Right atrium auricular region (tissue), 2 donors: ENCODE measurements around the gene MBD5. TPM values are rescaled to one million over a fixed set of nuclear protein-coding genes. Genes with fewer than 3 reads are reported as not detected.

ENCODE experiments used
- DNase-seq: peaks from one replicate; pipeline ENCODE4 v3.0.0-alpha.2; 2019; ENCODE audit warnings: low spot score
- H3K27ac ChIP-seq, 2 donors: fragments of 200-600 bp; sonication (generic); 1 replicate in 1 of 2; 2 replicates in 1 of 2; pipeline ENCODE4 v1.5.1; 2016 to 2019
- H3K27me3 ChIP-seq, 2 donors: fragments of 200-600 bp; sonication (generic); one replicate each; pipeline versions ENCODE4 v1.5.1 to v1.6.0; 2017 to 2019
- H3K36me3 ChIP-seq: fragments of 200-600 bp; sonication (generic); one replicate; pipeline ENCODE4 v1.5.1; 2016
- H3K4me1 ChIP-seq, 2 donors: fragments of 200-600 bp; sonication (generic); one replicate each; pipeline versions ENCODE4 v1.5.1 to v1.6.0; 2017 to 2019
- H3K4me3 ChIP-seq, 2 donors: fragments of 200-600 bp; sonication (generic); 1 replicate in 1 of 2; 2 replicates in 1 of 2; pipeline ENCODE4 v1.5.1; 2017 to 2019; ENCODE audit warnings: mild to moderate bottlenecking in 1 of 2, moderate library complexity in 1 of 2
- H3K9me3 ChIP-seq, 2 donors: fragments of 200-600 bp; sonication (generic); one replicate each; pipeline ENCODE4 v1.5.1; 2019
- CTCF ChIP-seq, 2 donors: fragments of 200-600 bp; sonication (generic); IDR thresholded peaks; one replicate each; pipeline ENCODE4 v1.5.1; 2019; ENCODE audit warnings: antibody characterized with exemption in 2 of 2
- total RNA-seq, 2 donors: library from RNA; depleted of rRNA; stranded (reverse); fragments of >200 nt; gene quantifications; one replicate each; pipeline ENCODE4 v1.1.0, GENCODE V29; 2016

The MBD5 gene
- total RNA-seq, 2 donors from 2014 or later = 14.5 to 22.8 TPM

DNA sequence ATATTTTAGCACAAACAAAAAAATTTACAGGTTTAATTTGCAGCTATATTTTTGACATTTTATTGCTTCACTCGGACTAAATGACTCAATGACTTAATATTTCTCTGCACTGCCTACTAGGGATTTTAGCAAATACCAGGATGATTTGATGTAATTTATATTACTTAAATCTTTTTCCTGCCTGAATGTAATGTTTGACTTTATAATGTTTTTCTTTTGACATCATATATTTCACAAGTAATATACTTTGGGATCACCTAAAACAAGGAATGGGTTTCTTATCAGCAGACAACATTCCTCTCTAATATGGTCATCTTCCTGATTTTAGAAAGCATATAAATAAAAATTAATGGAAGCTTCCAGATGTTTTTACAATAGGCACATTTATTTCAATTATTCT, 370.4 kb downstream of the MBD5 start:
- H3K9me3 ChIP-seq = no peaks in the 10 kb centered on the region
- no peak overlapping the region for H3K4me3 ChIP-seq
- DNase-seq = no peak
- no peak overlapping the region for H3K27ac ChIP-seq
- H3K4me1 ChIP-seq = no peaks in the 10 kb centered on the region
- no peak for TF ChIP-seq CTCF (IDR thresholded peaks at IDR 0.05)
- H3K36me3 ChIP-seq = no peaks in the 10 kb centered on the region
- no peaks in the 10 kb centered on the region for H3K27me3 ChIP-seq

- no peak for DNase-seq
- H3K36me3 ChIP-seq = no peaks in the 10 kb centered on the region
- H3K27me3 ChIP-seq = no peaks in the 10 kb centered on the region
- no peaks in the 10 kb centered on the region for H3K4me1 ChIP-seq
- H3K9me3 ChIP-seq = no peaks in the 10 kb centered on the region
- no peak overlapping the region for H3K4me3 ChIP-seq
- H3K27ac ChIP-seq = no peak overlapping the region
- TF ChIP-seq CTCF (IDR thresholded peaks at IDR 0.05) = no peak
These were observed 381.9 kb downstream of the MBD5 start for GRCh38 chr2:148402786-148403185.

DNA sequence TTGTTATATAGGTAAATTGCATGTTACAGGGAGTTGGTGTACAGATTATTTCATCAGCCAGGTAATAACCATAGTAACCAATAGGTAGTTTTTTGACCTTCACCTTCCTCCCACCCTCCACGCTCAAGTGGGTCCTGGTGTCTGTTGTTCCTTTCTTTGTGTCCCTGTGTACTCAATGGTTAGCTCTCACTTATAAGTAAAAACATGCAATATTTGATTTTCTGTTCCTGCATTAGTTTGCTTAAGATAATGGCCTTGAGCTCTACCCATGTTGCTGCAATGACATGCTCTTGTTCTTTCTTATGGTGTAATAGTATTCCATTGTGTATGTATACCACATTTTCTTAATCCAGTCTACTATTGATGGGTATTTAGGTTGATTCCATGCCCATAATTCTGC, 390.0 kb downstream of the MBD5 start:
- Histone ChIP-seq H3K9me3 (peaks cover 0 to 22% of the 10 kb centered on the region in 2 donors), H3K4me3 (no peak overlapping the region), H3K27me3 (no peaks in the 10 kb centered on the region), H3K36me3 (no peaks in the 10 kb centered on the region), H3K4me1 (no peaks in the 10 kb centered on the region), H3K27ac (no peak overlapping the region)
- no peak for TF ChIP-seq CTCF (IDR thresholded peaks at IDR 0.05)
- no peak for DNase-seq

GRCh38 chr2:148416248-148416647, 395.4 kb downstream of the MBD5 start:
- Histone ChIP-seq H3K4me3 (no peak overlapping the region), H3K9me3 (peaks cover 0 to 22% of the 10 kb centered on the region in 2 donors), H3K36me3 (no peaks in the 10 kb centered on the region), H3K27ac (no peak overlapping the region), H3K4me1 (no peaks in the 10 kb centered on the region), H3K27me3 (no peaks in the 10 kb centered on the region)
- no peak for TF ChIP-seq CTCF (IDR thresholded peaks at IDR 0.05)
- no peak for DNase-seq

DNA sequence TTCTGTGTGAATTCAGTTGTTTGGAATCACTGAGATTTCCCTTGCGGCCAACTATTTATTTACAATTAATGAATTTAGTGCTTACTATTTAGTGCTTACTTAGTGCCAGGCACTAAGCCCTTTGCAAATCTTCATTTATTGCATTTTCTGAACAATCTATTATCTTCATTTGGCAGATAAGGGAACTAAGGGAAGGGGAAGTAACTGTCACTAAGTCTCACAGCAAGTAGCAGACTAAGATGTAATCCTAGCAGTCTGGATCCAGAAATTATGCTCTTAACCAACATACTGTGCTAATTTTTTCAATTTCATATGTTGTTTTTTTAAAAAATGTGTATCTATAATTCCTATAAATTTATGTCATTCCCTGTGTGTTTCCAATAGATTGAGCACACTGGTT, 409.2 kb downstream of the MBD5 start:
- DNase-seq = no peak
- no peaks in the 10 kb centered on the region for H3K9me3 ChIP-seq
- no peak overlapping the region for H3K27ac ChIP-seq
- no peak overlapping the region for H3K4me3 ChIP-seq
- H3K4me1 ChIP-seq = no peaks in the 10 kb centered on the region
- H3K27me3 ChIP-seq = no peaks in the 10 kb centered on the region
- H3K36me3 ChIP-seq = no peaks in the 10 kb centered on the region
- no peak for TF ChIP-seq CTCF (IDR thresholded peaks at IDR 0.05)

DNA sequence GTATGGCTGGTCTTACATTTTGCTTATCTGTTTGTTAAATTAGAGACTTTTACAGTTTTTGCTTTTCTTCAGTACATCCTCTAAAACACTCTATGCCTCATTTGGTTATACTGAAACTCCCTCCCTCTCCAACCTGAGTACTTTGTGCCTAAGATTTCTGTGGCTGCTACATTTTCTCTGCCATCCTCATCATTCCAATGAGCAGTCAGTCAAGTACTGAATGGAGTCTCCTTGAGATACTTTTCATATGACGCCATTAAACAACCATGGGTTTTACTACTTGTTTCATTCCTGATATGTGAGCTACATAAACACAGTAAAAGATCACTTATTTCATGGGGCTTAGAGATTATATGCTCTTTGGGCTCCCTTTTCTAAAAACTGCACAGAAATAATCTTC, 427.0 kb downstream of the MBD5 start:
- no peak for DNase-seq
- no peaks in the 10 kb centered on the region for H3K9me3 ChIP-seq
- TF ChIP-seq CTCF (IDR thresholded peaks at IDR 0.05) = no peak
- no peak overlapping the region for H3K27ac ChIP-seq
- H3K4me1 ChIP-seq = no peaks in the 10 kb centered on the region
- H3K27me3 ChIP-seq = no peaks in the 10 kb centered on the region
- no peaks in the 10 kb centered on the region for H3K36me3 ChIP-seq
- H3K4me3 ChIP-seq = no peak overlapping the region
